GM10847 (cell line): Measurements from ENCODE around the gene MDGA2.

Experiments used
- POLR2A ChIP-seq: IDR thresholded peaks from 2 replicates; pipeline ENCODE4 v1.6.1; 2011; ENCODE audit not compliant: insufficient read length; ENCODE audit errors: extremely low read depth

The MDGA2 gene

GRCh38 chr14:47543459-47543858 is 131.9 kb downstream of the MDGA2 start:
- TF ChIP-seq POLR2A, result no peak

GRCh38 chr14:47541662-47542061 is 133.7 kb downstream of the MDGA2 start:
- TF ChIP-seq POLR2A, result no peak

- no peak for TF ChIP-seq POLR2A
These were observed 136.4 kb downstream of the MDGA2 start for GRCh38 chr14:47539031-47539461.

DNA sequence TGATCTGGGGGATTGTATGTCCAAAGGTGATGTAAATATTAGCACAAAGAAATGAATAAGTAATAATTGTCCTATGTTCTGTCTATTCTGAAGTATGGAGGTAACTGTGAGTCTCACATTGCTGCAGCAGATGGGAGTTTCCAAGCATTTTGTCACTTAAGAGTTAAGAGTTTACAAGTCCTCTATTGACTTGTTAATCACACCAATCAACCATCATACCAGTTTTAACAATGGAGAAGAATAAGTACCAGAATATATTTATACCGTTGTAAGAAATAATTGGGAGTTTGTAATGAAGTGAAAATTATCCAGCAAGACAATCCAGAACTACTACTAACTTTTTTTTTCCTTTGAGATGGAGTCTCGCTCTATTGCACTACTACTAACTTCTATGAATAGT is 139.1 kb downstream of the MDGA2 start:
- TF ChIP-seq POLR2A, result no peak

GRCh38 chr14:47526591-47527244 is 148.7 kb downstream of the MDGA2 start:
- no peak for TF ChIP-seq POLR2A

GRCh38 chr14:47524524-47524923 is 150.9 kb downstream of the MDGA2 start:
- no peak for TF ChIP-seq POLR2A

DNA sequence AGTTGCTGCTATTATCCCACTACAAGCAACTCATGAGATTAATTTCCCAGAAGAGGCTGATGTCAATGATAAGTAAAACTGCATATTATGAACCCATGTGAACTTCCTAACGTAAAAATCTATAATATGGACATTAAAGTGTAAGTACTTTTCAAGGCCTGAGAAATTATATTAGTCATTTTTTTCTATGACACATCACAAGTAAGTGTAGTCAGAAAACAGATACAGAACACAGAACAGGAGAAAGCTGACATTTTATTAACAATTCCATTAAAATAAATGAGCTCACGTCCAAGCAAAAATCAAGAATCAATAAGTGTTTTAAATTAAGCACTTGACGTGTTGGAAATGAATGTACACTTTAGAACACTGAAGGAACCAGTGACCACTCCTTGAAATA is 155.0 kb downstream of the MDGA2 start:
- no peak for TF ChIP-seq POLR2A

- no peak for TF ChIP-seq POLR2A
These were observed 163.6 kb downstream of the MDGA2 start for GRCh38 chr14:47511829-47512228.

GRCh38 chr14:47509957-47510356 is 165.4 kb downstream of the MDGA2 start:
- TF ChIP-seq POLR2A, result no peak

DNA sequence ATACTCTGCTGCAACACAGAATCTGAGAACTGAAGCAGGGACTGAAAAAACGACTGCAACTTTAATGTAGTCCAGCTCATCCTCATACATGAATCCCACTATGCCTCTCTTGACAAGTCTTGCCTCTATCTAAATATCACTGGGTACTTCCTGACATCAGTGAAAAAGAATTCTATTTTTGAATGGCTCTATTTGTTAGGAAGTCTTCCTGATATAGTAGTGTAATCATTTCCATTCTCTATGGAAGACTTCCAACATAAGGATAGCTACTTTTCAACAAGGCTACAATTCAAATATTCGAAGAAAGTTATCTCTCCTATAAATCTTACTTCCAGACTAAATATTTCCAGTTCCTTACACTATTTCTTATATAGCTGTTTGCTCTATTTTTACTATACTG is 167.5 kb downstream of the MDGA2 start:
- TF ChIP-seq POLR2A, result no peak

DNA sequence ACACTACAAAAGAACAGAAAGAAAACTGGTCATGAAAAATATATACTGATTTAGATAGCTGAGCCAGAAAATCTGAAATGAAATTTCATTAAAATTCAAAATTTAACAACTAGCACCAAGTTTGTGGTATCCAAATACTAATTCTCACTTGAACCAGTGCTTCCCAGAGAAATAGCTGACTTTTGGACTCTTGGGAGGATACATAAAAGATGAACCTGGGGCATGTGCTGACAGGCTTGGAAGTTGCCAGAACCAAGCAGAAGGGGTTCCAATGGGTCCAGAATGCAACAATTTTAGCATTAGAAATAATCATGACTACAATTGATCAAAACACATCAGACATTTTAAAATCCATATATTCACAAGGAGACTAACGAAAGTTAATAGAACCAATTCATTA is 175.0 kb downstream of the MDGA2 start:
- TF ChIP-seq POLR2A, result no peak

GRCh38 chr14:47490766-47491165 is 184.6 kb downstream of the MDGA2 start:
- no peak for TF ChIP-seq POLR2A

DNA sequence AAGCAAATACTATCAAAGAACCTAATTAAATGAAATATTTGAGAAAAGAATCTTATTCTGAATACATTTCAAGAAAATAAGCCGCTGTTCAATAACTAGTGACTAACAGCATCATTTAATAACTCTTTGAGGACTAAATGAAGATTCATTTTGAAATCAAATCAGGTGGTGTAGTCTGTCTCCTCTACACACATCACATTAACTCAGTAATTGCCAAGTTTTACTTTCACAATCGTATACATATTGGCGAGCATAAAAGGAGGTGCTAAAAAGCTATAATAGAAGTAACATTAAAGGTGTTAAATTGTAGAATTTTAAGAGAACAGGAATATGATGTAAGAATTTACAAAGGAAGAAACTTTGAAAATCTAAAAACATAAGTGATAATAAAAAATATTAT is 185.1 kb downstream of the MDGA2 start:
- no peak for TF ChIP-seq POLR2A

- TF ChIP-seq POLR2A, result no peak
These were observed 190.0 kb downstream of the MDGA2 start for GRCh38 chr14:47485421-47485820.

- TF ChIP-seq POLR2A, result no peak
These were observed 192.0 kb downstream of the MDGA2 start for GRCh38 chr14:47483449-47483848.

- no peak for TF ChIP-seq POLR2A
These were observed 204.3 kb downstream of the MDGA2 start for GRCh38 chr14:47471075-47471474.

GRCh38 chr14:47466916-47467315 is 208.5 kb downstream of the MDGA2 start:
- TF ChIP-seq POLR2A, result no peak
